GM21381 (cell line): ENCODE measurements around the gene G6PC3.
A peak's percentile ranks its signal among the peaks of the same experiment; 100 is the strongest.
"Not testable (repeated sequence)": the region's sequence is repeated elsewhere in the genome, so short reads cannot be mapped to it uniquely, and the experiment has no call there.

Experiments
- ATAC-seq: cut with Tn5 transposase; IDR thresholded peaks from one replicate; pipeline ENCODE4 v1.9.1; 2021; ENCODE audit warnings: mild to moderate bottlenecking, moderate library complexity; ENCODE audit not compliant: unreplicated experiment

The G6PC3 gene

DNA sequence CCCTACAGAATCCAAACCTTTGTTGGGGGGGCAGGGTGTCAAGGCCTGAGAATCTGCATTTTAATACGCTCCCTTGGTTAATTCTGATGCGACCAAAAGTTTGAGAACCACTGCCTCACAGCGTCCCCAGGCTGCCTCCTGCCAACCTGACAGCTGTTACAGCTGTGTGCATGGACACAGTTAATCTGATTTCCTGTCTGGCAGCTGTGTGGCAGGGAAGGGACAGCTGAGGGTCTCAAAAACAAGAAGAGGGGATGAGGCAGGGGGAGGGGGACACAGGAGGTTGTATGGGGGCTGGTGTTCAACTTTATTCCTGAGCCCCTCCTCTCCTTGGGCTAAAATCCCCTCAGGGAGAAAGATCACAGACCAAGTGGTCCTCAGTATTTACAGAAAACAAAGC lies 35.4 kb downstream of the G6PC3 start:
- ATAC-seq = no peak

DNA sequence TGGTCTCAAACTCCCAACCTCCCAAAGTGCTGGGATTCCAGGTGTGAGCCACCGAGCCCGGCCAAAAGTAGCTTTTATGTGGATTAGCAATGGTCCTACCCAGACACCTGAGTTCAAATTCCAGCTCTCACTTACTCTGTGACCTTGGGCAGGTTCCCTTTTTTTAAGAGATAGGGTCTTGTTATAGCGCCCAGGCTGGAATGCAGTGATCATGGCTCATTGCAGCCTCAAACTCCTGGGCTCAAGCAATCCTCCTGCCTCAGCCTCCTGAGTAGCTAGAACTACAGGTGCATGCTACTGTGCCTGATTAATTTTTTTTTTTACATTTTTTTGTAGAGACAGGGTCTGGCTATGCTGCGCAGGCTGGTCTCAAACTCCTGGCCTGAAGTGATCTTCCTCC lies 36.3 kb downstream of the G6PC3 start:
- no peak for ATAC-seq

DNA sequence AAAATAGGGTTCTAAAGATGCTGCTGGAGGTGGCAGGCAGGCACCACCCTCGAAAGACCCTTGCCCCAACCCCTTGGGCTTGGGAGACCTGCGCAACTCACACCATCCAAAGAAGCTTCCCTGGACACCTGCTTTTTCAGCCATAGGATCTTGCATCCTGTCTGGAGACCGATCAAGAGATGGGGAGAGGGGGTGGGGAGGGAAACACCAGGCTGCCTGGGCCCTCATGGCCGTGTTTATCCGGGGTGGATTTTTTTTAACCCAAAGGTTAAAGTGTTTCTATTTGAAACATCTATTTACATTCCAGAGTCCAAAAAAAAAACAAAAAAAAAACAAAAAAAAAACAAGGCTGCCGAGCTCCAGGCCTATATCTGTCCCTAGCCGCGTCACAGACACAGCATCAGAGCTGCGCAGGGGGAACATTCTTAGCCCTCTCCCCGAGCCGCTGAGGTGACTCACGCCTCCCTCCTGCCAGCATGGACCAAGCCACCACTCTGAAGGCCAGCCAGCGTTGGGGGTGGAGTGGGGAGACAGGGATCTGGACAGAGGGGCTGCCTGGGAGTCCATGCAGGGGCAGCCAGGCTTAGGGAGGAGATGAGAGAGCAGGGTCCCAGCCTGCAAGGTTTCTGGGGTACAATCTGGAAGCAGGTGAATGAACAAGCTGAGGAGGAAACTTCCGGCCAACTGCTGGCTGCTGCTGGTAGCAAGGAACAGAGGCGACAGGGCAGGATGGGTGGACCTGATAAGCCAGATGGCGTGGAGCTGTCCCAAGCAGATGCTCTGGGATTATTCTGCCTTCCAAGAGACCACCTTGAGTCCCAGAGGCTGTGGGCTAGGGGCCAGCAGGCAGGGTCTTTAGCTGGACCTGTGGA lies 38.1 kb downstream of the G6PC3 start:
- no peak for ATAC-seq

DNA sequence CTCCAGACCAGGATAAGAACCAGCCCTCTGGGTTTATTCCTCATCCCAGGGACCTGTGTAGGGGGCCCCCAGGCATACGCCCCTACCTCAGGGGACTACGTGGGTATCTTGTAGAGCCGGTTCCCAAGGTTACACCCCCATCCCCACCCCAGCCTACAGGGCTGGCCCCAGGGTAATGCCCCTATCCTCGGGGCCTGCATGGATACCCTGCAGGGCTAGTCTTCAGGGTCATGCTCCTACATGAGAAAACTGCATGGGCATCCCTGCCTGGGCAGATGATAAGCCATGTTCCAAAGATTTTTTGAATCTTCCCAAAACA lies 38.7 kb downstream of the G6PC3 start:
- ATAC-seq = no peak

DNA sequence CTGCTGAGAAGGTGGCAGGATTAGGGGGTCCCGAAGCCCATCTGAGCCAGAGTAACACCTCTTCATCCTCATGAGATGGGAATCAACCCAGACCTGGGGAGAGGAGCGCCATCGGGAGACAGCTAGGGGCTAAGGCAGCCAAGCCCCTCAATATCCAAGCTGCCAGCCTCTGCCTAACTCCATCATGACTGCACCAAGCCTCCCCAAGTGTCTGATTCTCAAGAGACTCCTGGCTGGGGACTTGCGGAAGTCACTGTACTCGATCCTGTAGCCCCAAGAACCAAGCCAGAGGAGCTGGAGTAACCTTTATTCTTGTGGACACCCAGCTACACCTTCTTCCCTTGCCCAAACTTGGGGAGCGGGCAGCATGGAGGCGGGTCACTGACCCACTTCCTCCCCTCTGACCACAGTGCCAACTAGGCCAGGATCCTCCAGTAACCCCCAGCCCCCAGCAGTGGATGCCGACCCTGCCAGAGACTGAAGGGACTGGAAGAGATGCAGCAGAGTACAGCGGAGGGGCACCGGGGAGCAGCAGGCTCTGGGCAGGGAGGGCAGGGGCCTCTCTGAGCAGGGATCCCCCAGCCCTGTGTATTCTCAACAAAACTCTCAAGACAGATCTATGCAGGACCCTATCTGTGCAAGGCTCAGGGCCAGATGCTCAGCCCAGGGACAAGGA lies 39.6 kb downstream of the G6PC3 start:
- no peak for ATAC-seq

DNA sequence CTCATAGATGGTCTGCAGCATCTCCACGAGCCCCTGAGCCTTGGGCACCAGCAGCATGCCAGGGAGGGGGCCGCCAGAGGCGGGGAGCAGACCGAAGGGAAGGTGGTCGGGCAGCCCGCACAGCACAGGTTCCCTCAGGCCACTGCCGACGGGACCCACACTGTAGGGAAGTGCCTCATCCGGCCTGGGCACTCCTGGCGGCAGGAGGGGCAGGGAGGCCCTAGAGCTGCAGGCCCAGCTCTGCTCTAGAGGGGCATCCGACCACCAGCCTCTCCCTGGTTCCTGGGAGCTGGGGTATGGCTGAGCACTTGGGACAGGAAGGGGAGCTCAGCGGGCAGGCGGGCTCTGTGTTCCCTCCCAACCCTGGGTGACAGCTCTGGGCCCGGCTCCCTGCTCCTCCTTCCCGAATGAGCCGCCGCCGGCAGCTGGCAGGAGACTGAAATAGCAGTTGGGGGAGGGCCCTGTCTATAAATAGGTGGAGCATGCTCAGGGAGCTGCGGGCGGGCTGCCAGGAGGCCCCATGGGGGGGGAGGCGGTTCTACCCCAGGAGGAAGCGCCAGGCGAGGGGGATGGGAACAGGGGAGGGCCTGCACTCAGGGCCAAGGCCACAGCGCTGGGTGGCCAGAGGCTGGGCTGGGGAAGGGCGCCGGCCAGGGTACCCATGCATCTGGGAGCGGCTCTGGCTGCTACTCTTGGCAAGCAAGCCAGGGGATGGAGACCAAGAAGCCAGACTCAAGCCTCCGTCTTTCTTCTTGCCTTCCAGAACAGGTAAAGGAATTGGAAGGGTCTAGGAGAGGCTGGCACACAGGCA lies 40.5 kb downstream of the G6PC3 start:
- ATAC-seq = peak; percentile 51

DNA sequence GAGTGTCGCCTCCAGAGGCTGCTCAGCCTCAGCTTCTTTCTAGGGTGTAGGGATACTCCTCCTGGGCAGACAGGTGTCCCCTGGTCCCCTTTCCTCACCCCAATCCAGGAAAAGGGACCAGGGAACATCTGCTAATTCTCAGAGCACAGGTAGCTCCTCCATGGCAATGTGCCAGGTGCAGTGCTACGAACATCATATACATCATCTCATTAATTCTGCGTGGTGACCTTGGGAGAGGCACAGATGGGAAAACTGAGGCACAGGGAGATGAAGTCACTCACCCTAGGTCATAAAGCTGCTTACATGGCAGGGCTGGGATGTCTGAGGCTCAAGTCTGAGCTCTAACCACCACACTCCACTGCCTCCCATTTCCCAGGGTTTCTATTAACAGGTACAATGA lies 41.2 kb downstream of the G6PC3 start:
- ATAC-seq = no peak

DNA sequence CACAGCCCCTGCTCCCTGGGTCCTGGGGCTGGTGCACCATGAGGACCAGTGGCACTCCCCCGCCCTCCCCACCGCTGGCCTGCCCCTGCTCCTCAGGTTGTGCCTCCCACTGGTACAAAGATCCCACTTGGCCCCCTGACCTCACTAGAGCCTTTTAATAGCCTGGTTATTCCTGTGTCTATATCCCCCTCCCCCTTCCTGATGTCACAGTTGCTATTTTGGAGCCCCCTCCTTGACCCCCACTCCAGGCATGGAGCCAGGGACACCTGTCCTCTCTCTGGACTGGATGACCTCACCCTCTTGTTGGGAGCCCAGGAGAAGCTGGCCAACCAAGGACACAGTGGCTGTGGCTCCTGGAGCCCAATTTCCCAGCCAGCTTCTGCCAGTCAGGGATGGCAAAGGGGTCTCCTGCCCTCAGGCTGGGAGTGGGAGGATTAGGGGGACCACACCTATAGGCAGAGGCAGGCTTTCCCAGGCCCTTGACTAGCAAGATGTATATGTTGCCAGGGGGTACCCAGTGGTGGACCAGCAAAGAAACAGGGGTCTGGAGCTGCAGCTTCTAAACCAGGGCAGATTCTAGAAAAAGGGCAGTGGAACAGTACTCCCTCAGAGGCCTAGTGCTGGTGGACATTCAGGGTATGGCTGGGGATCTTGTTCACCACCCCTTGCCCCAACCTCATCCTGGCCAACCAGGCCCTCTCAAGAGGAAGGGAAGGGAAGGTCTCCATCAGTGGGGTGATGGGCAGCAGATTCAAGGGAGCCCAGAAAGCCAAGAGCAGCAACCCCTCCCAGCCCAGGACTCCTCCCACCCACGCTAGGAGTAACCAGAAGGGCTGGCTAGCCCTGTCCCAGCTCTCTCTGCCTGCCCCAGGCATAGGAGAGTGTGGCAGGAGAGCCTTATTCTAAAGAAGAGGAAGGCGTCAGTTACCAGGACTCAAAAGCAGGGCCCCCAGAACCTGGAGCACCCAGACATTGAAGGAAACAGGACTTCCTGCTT lies 42.0 kb downstream of the G6PC3 start:
- no peak for ATAC-seq

DNA sequence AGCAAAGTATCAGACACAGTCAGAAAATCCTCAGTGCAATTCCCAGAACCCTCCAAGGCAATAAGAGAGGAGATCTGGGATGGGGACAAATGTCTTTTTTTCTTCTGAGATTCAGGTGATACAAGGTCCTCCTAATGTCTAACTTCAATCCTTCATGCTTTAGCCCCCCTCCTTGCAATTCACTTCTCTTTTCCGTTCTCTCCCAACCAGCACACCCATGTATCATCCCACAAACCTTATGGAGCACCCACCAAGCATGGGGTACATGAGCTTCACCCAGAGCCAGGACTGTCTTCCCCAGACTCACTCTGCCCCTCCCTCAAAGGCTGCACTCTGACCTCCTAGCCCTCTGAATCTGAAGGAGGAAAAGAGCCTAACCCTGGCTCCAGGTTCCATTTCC lies 42.8 kb downstream of the G6PC3 start:
- ATAC-seq = no peak

DNA sequence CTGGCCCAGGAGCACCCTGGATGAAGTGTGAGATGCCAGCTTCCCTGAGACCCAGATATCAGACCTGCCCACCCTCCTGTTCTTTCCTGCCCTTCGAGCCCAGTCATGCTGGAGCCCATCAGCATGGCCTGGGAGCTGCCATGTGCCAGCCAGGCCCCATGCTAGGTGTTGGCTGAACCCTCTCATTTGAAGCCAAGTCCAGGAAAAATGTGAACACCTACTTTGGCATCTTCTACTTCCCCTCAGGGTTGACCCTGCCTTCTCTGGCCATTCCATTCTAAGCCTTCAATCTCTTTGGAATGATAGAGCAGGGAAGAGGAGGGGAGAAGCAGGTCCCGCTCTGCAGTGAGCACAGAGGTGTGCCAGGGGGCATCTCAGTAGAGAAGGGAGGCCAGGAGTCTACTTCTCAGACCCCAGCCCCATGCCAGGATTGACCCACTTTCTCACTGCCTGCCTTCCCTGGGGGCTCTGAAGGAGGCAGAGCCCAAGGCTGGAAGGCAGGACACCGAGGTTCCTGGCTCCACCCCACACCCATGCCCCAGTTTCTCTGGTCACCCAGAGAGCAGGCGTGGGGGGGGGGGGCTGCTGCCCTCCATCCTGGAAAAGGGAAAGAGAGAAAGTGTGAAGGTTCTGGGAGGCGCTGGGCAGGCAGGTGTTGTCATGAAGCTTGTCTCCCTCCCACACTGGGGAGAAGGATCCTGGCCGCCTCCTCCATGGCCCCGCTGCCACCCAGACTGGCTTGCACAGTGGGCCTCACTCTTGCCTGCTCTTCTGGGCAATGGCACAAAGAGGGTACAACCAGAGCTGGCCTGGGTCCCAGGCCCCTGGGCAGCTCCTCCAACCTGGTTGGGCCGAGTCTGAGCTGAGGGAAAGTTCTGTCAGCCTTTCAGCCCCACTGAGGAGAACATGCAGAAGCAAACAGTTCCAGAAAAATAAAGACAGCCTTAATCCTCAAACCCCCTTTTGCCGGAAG lies 43.6 kb downstream of the G6PC3 start:
- ATAC-seq = no peak

DNA sequence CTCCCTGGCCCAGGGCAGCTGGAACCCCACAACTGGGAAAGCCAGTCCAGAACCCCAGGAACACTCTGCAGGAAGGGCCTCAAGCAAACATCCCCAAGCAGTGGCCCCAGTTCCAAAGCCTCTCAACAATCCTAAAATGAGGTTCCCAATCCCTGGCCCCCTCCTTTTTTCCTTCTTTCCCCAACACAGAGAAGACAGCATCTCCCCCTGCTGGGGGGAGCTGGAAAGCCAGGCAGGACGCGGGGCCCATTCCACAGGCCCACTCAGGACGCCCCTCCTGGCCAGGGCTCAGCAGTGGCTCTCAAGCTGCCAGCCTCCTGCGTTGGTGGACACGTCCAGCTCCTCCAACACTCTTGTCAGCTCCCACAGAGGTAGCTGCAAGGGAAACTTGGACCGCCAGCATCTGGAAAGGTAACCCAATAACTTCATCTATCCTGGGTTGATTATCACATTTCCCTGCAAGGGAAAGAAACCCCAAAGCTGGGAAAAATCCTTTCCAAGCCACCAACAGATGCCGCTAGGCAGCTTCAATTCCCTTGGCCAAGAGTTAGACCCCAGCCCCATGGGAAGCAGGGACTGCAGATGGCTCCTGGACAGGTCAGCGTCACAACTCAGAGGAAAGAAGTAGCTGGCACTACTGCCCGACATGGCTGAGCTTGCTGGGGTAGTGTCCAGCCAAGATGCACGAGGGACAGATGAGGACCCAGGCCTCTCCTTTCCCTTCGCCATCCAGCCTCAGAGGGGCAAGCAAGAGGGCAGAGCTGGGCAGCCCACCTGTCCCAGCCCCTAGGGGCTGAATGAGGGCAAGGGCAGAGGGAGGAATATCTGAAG lies 45.3 kb downstream of the G6PC3 start:
- no peak for ATAC-seq

DNA sequence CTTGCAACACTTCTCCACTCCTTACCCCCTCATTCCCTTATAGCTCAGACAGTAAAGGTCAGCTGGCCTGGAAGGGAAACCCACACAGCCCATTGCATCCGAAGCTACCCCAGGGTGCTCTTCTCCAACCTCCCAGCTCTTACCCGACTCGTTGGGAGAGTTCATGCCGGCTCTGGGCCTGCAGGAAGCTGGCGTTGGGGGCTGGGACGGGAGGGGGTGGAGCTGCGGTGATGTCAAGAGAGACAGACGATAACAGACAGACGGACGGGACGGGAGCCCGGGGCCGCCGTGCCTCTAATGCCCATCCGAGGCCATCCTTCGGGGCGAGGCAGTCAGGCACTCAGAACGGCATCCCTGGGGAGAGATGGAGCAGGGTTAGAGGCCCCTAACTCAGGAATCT lies 46.8 kb downstream of the G6PC3 start:
- no peak for ATAC-seq

DNA sequence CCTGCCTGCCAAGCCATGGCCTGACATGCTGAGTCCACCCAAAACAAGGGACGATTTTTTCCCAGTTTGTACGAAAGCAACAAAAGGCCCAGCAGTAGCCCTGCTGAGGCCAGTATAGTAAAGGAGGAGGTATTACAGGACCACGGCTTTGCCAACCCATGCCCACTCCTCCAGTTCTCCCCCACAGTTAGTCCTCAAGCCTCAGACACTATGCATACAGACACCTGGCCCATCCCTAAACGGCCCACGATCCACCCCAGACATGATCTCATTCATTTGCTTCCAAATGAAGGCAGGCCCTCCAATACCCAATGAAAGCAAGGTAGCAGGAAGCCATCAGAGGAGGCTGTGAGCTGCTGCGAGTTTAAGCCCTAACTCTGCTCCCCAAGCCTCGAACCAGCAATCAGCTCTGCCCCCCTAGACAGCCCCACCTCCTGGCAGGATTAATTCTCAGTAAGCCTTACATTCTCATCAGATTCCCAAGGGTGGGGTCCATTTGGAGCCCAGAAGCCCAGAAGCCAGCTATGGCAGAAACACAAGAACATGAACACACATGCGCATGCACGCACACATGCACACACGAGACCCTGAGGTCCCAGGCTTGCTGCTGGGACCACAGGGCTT lies 48.0 kb downstream of the G6PC3 start:
- no peak for ATAC-seq

DNA sequence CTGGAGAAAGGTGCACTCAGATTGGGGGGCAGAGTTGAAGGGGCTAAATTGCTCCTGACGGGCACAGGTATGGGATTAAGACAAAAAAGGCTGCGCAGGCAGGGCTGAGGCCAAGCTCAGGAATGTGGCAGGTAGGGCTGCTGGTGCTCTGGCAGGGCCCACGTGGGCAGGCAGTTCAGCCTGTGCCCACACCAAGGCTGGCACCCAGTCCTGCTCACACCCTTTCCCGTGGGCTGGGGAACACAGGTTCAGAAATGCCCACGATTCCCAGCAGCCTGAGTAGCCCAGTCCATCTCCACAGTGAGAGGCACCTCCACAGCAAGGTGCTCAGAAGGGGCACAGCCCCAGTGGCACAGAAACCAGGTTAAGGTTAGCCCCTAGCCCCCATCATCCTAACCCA lies 48.5 kb downstream of the G6PC3 start:
- no peak for ATAC-seq

DNA sequence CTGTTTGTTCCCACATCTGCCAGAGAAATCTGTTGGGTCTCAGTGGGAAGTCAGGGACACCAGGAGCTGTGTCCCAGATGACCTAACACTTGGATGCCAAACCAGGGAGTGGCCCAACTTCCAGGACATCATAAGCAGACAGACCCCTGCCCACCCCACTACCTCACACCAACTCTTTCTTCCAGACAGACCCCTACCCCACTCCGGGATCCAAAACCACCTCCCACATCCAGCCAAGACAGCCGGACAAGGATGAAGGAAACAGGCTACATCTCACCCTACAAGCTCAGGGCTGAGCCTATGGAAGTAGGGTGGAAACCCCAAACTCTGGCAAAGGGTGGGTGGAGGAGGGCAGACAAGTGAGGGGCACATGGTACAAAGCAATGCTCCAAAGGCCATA lies 49.3 kb downstream of the G6PC3 start:
- no peak for ATAC-seq

DNA sequence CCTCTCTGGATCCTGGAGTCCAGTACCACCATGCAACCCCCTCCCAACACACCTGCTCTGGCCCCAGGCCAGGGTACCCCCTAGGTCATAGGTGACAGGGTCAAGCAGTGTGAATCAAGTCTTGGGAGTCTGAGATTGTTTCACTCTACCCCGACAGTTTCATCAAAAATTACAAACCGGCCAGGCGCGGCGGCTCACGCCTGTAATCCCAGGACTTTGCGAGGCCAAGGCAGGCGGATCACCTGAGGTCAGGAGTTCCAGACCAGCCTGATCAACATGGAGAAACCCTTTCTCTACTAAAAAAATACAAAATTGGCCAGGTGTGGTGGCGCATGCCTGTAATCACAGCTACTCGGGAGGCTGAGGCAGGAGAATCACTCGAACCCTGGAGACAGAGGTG lies 49.7 kb downstream of the G6PC3 start:
- not testable (repeated sequence) for ATAC-seq

DNA sequence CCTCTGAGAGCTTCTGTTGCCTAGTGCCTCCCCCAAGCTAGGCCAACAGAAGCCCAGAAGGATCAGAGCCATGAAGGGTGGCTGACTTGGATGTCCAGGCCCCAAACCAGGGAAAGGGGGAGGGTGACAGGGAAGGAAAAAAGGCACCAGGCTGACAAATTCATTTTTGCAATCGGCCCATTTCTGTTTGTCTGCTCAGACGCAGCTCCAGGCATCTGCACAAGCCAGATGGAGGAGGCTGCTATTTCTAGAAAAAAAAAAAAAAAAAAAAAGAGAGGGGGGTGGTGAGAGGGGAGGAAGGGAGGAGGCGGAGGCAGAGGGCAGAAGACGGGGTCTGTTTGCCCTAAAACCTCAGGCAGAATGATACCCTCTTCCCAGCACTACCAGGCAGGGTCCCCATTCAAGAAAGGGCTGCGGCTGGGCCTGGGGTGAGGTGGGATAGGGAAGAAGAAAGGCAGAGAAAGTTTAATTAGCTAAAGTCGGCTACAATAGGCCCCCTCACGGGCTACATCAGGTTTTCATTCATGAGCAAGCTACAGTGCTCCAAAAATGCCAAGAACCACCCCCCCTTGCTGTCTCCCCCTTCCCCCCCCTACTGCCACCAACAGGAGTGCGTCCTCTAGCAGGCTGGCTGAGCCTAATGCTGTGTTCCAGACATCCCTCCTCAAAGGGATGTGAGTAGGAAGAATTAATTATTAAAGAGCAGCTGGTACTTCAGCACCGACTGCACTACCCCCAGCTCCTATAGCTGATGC lies 50.5 kb downstream of the G6PC3 start:
- no peak for ATAC-seq
